ENCODE measurements around the gene GNAI1.

GNAI1 gene

DNA sequence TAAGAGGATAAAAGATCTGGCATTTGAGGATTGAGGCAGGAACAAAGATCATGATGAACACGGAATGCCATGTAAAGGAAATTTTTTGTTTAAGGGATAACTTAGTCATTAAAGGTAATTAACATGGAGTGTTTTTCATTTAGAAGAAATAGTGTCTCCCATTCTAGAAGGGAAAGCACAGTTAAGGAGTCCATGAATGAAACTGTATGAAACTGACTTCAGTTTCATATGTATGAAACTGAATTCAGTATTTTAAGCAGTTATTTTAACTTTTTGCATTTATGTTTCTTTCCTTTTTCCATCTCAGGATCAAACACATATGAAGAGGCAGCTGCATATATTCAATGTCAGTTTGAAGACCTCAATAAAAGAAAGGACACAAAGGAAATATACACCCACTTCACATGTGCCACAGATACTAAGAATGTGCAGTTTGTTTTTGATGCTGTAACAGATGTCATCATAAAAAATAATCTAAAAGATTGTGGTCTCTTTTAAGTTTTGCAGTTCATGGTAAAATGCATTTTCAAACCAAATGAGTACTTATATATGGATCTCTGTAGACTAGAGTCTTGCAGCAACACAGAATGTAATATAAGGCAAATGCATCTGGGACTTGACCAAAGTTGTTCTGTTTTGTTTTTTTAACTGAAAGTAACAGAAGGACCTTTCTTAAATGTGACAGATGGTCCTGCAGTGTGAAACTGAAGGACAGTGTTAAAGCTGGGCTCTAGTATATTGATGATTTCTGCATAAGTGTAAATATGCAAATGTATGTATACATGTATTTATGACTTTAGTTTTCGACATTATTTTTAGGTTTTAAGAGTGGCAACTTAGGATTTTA is 82.6 kb downstream of the GNAI1 start:
- Histone ChIP-seq H3K4me3 (ENCODE audit: low read depth, low read length) (no peak overlapping the region), H3K27me3 (replicated peaks) (no peaks in the 10 kb centered on the region), H3K27ac (no peak overlapping the region), H3K36me3 (replicated peaks) (peaks cover 4% of the 10 kb centered on the region)
- in situ Hi-C loops (cut with HindIII; ENCODE audit: low pct_ligation_motif_present, low sequenced_read_pairs) = no loop called here
- TF ChIP-seq, protein P1, sequence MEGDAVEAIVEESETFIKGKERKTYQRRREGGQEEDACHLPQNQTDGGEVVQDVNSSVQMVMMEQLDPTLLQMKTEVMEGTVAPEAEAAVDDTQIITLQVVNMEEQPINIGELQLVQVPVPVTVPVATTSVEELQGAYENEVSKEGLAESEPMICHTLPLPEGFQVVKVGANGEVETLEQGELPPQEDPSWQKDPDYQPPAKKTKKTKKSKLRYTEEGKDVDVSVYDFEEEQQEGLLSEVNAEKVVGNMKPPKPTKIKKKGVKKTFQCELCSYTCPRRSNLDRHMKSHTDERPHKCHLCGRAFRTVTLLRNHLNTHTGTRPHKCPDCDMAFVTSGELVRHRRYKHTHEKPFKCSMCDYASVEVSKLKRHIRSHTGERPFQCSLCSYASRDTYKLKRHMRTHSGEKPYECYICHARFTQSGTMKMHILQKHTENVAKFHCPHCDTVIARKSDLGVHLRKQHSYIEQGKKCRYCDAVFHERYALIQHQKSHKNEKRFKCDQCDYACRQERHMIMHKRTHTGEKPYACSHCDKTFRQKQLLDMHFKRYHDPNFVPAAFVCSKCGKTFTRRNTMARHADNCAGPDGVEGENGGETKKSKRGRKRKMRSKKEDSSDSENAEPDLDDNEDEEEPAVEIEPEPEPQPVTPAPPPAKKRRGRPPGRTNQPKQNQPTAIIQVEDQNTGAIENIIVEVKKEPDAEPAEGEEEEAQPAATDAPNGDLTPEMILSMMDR (IDR thresholded peaks at IDR 0.05; ENCODE audit: low read depth, low read length, missing control alignments) = no peak
- DNase-seq = no peak

DNA sequence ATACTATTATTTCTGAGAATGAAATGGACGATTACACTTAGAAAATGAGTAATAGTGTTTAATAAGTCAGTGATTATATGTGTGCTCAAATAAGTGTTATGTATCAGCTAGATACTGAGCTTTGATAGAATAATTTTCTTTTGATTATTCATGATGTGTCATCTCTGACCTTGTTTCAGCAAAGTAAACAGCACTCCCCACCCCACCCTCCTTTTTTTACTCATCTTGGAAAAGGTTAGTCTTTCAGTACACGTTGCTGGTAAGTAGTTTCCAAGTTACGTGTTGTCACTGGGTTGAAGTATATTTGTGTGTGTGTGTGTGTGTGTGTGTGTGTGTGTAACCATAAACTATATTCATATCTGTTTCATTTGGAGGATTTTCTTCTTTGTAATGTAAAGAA is 84.1 kb downstream of the GNAI1 start:
- in situ Hi-C loops (cut with HindIII; ENCODE audit: low pct_ligation_motif_present, low sequenced_read_pairs) = no loop called here
- Histone ChIP-seq H3K27me3 (replicated peaks) (no peaks in the 10 kb centered on the region), H3K4me3 (ENCODE audit: low read depth, low read length) (no peak overlapping the region), H3K36me3 (replicated peaks) (no peaks in the 10 kb centered on the region), H3K27ac (no peak overlapping the region)
- peak; percentile 78 for DNase-seq
- TF ChIP-seq, protein P1 (IDR thresholded peaks at IDR 0.05; ENCODE audit: low read depth, low read length, missing control alignments) = no peak

GRCh38 chr7:80220022-80220634 is 85.5 kb downstream of the GNAI1 start:
- TF ChIP-seq, protein P1 (IDR thresholded peaks at IDR 0.05; ENCODE audit: low read depth, low read length, missing control alignments) = no peak
- in situ Hi-C loops (cut with HindIII; ENCODE audit: low pct_ligation_motif_present, low sequenced_read_pairs) = no loop called here

DNA sequence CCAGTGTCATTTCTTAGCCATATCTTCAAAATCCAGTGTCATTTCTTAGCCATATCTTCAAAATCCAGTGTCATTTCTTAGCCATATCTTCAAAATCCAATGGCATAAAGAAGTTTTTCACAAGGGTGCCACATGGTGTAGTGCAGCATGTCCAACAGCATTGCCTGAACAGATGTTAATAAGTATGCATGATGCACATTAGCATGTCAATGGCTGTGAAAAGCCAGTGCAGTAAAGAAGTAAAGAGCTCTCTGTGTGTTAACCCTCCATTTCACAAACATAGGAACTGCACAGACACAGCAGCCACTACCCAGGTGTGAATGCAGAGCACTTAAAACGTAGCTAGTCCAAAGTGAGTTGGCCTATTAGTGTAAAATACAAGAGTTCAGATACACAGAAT is 89.8 kb downstream of the GNAI1 start:
- DNase-seq = no peak
- TF ChIP-seq, protein P1 (IDR thresholded peaks at IDR 0.05; ENCODE audit: low read depth, low read length, missing control alignments) = no peak
- Histone ChIP-seq H3K36me3 (replicated peaks) (no peaks in the 10 kb centered on the region), H3K27ac (no peak overlapping the region), H3K27me3 (replicated peaks) (no peaks in the 10 kb centered on the region), H3K4me3 (ENCODE audit: low read depth, low read length) (no peak overlapping the region)
- in situ Hi-C loops (cut with HindIII; ENCODE audit: low pct_ligation_motif_present, low sequenced_read_pairs) = no loop called here

More at GRCh38 chr7:80220022-80220634, 85.5 kb downstream of the GNAI1 start:
- DNase-seq = no peak
- Histone ChIP-seq H3K4me3 (ENCODE audit: low read depth, low read length) (no peak overlapping the region), H3K27ac (no peak overlapping the region), H3K36me3 (replicated peaks) (no peaks in the 10 kb centered on the region), H3K27me3 (replicated peaks) (no peaks in the 10 kb centered on the region)

GRCh38 chr7:80225361-80225760 is 90.7 kb downstream of the GNAI1 start:
- Histone ChIP-seq H3K27ac (no peak overlapping the region), H3K4me3 (ENCODE audit: low read depth, low read length) (no peak overlapping the region), H3K27me3 (replicated peaks) (no peaks in the 10 kb centered on the region), H3K36me3 (replicated peaks) (no peaks in the 10 kb centered on the region)
- no peak for DNase-seq
- in situ Hi-C loops (cut with HindIII; ENCODE audit: low pct_ligation_motif_present, low sequenced_read_pairs) = no loop called here
- TF ChIP-seq, protein P1 (IDR thresholded peaks at IDR 0.05; ENCODE audit: low read depth, low read length, missing control alignments) = no peak
